Measurements from ENCODE around the gene FAT2. TPM values are rescaled to one million over a fixed set of nuclear protein-coding genes. Genes with fewer than 3 reads are reported as not detected.

FAT2 gene
- total RNA-seq, 1 experiment from 2014 or later = not detected

- DNase-seq (ENCODE audit: low spot score) = no peak
These were observed 35.2 kb downstream of the FAT2 start for GRCh38 chr5:151555760-151556576.

- DNase-seq (ENCODE audit: low spot score) = no peak
These were observed 37.4 kb downstream of the FAT2 start for GRCh38 chr5:151553695-151554094.

- DNase-seq (ENCODE audit: low spot score) = no peak
These were observed 37.9 kb downstream of the FAT2 start for GRCh38 chr5:151553130-151553670.

GRCh38 chr5:151551985-151552384 is 39.1 kb downstream of the FAT2 start:
- DNase-seq (ENCODE audit: low spot score) = no peak

- DNase-seq (ENCODE audit: low spot score) = no peak
These were observed 41.0 kb downstream of the FAT2 start for GRCh38 chr5:151550146-151550545.

GRCh38 chr5:151549713-151550112 is 41.4 kb downstream of the FAT2 start:
- DNase-seq (ENCODE audit: low spot score) = no peak

- no peak for DNase-seq (ENCODE audit: low spot score)
These were observed 43.8 kb downstream of the FAT2 start for GRCh38 chr5:151547364-151547763.

GRCh38 chr5:151541571-151541970 is 49.6 kb downstream of the FAT2 start:
- no peak for DNase-seq (ENCODE audit: low spot score)

Other genes with a start within 250 kb of the FAT2 start
- not detected in 2 replicates for gene SLC36A2, start 243.8 kb downstream of the FAT2 start, total RNA-seq (2014; rRNA removed; shearing (Covaris generic))
- gene SLC36A1, start 143.7 kb downstream of the FAT2 start, total RNA-seq (2014; rRNA removed; shearing (Covaris generic)) = 5.0 and 6.4 TPM in 2 replicates
- gene SPARC, start 95.6 kb upstream of the FAT2 start, total RNA-seq (2014; rRNA removed; shearing (Covaris generic)) = not detected in 2 replicates
- gene ATOX1, start 167.3 kb upstream of the FAT2 start, total RNA-seq (2014; rRNA removed; shearing (Covaris generic)) = 43.6 and 55.2 TPM in 2 replicates
- 134 TPM in 2 replicates for gene G3BP1, start 180.6 kb upstream of the FAT2 start, total RNA-seq (2014; rRNA removed; shearing (Covaris generic))

All from HT-29 (cell line).